ENCODE data around the gene PDZD8.

GRCh38 chr10:117417196-117417595 lies 42.0 kb upstream of the PDZD8 start:
- no peak for TF ChIP-seq POLR2A (IDR thresholded peaks at IDR 0.05)
- no peak for TF ChIP-seq CTCF (IDR thresholded peaks at IDR 0.05)

Data from right lobe of liver (tissue), 4 donors.